Skeletal muscle tissue (tissue), 4 donors: ENCODE data around the gene HIVEP3. TPM values are rescaled to one million over a fixed set of nuclear protein-coding genes. Genes with fewer than 3 reads are reported as not detected.

Source experiments
- H3K27ac ChIP-seq: one replicate; pipeline ENCODE4 v1.7.0; 2013; ENCODE audit warnings: mild to moderate bottlenecking, low read depth, low read length, inconsistent platforms
- H3K27me3 ChIP-seq, 3 donors: one replicate each; pipeline ENCODE4 v1.7.0; 2013; ENCODE audit warnings: low read length in 3 of 3; ENCODE audit not compliant: control insufficient read depth in 3 of 3, insufficient read depth in 3 of 3
- H3K36me3 ChIP-seq, 3 donors: one replicate each; pipeline ENCODE4 v1.7.0; 2013; ENCODE audit warnings: low read length in 3 of 3; ENCODE audit not compliant: control insufficient read depth in 3 of 3, insufficient read depth in 3 of 3
- H3K4me1 ChIP-seq, 3 donors: one replicate each; pipeline ENCODE4 v1.7.0; 2013; ENCODE audit warnings: low read length in 3 of 3, mild to moderate bottlenecking in 3 of 3; ENCODE audit not compliant: control insufficient read depth in 3 of 3, insufficient read depth in 3 of 3
- H3K4me3 ChIP-seq, 3 donors: one replicate each; pipeline ENCODE4 v1.7.0; 2013; ENCODE audit warnings: low read length in 3 of 3
- H3K9ac ChIP-seq, 3 donors: one replicate each; pipeline ENCODE4 v1.7.0; 2013; ENCODE audit warnings: low read length in 3 of 3, mild to moderate bottlenecking in 3 of 3, moderate library complexity in 2 of 3, low read depth in 1 of 3
- H3K9me3 ChIP-seq, 3 donors: one replicate each; pipeline ENCODE4 v1.7.0; 2013; ENCODE audit warnings: low read length in 3 of 3; ENCODE audit not compliant: control insufficient read depth in 3 of 3
- total RNA-seq: library from RNA; depleted of rRNA; stranded (reverse); fragments of >200 nt; gene quantifications from one replicate; pipeline ENCODE4 v1.2.3, GENCODE V29; 2014
- donor health status: Osteomylitis.

HIVEP3 gene
- total RNA-seq, 1 donor from 2014 or later = 0.52 TPM

- Histone ChIP-seq H3K36me3 (no peaks in the 10 kb centered on the region), H3K9ac (no peak overlapping the region), H3K27me3 (no peaks in the 10 kb centered on the region), H3K27ac (no peak overlapping the region), H3K4me1 (peaks cover 20 to 32% (median 28%) of the 10 kb centered on the region in 3 donors), H3K4me3 (no peak overlapping the region), H3K9me3 (no peaks in the 10 kb centered on the region)
These were observed 194.9 kb downstream of the HIVEP3 start for GRCh38 chr1:41723786-41724185.

GRCh38 chr1:41722184-41722583, 196.5 kb downstream of the HIVEP3 start:
- Histone ChIP-seq H3K27me3 (no peaks in the 10 kb centered on the region), H3K27ac (no peak overlapping the region), H3K36me3 (no peaks in the 10 kb centered on the region), H3K4me1 (peaks cover 4 to 18% (median 15%) of the 10 kb centered on the region in 3 donors), H3K9me3 (no peaks in the 10 kb centered on the region), H3K4me3 (no peak overlapping the region), H3K9ac (no peak overlapping the region)

GRCh38 chr1:41720861-41721410, 197.8 kb downstream of the HIVEP3 start:
- peaks cover 3 to 11% (median 7%) of the 10 kb centered on the region in 3 donors for H3K4me1 ChIP-seq

GRCh38 chr1:41719590-41719989, 199.1 kb downstream of the HIVEP3 start:
- Histone ChIP-seq H3K9ac (no peak overlapping the region), H3K36me3 (no peaks in the 10 kb centered on the region), H3K4me1 (peaks cover under 1 to 10% (median 3%) of the 10 kb centered on the region in 3 donors), H3K27ac (no peak overlapping the region), H3K4me3 (no peak overlapping the region), H3K27me3 (no peaks in the 10 kb centered on the region), H3K9me3 (no peaks in the 10 kb centered on the region)

More at GRCh38 chr1:41720861-41721410, 197.8 kb downstream of the HIVEP3 start:
- H3K9ac ChIP-seq = no peak overlapping the region
- H3K9me3 ChIP-seq = no peaks in the 10 kb centered on the region
- no peak overlapping the region for H3K4me3 ChIP-seq
- H3K27ac ChIP-seq = no peak overlapping the region
- H3K27me3 ChIP-seq = no peaks in the 10 kb centered on the region
- no peaks in the 10 kb centered on the region for H3K36me3 ChIP-seq

GRCh38 chr1:41719128-41719527, 199.6 kb downstream of the HIVEP3 start:
- H3K9ac ChIP-seq = no peak overlapping the region
- no peaks in the 10 kb centered on the region for H3K27me3 ChIP-seq
- H3K4me3 ChIP-seq = no peak overlapping the region
- H3K27ac ChIP-seq = no peak overlapping the region
- H3K4me1 ChIP-seq = peaks cover 0 to 5% (median 0%) of the 10 kb centered on the region in 3 donors
- no peaks in the 10 kb centered on the region for H3K9me3 ChIP-seq
- H3K36me3 ChIP-seq = no peaks in the 10 kb centered on the region

GRCh38 chr1:41718497-41718896, 200.2 kb downstream of the HIVEP3 start:
- no peaks in the 10 kb centered on the region for H3K27me3 ChIP-seq
- H3K4me1 ChIP-seq = no peaks in the 10 kb centered on the region
- H3K36me3 ChIP-seq = no peaks in the 10 kb centered on the region
- no peak overlapping the region for H3K9ac ChIP-seq
- H3K9me3 ChIP-seq = no peaks in the 10 kb centered on the region
- H3K4me3 ChIP-seq = no peak overlapping the region
- H3K27ac ChIP-seq = no peak overlapping the region

GRCh38 chr1:41716188-41717130, 202.3 kb downstream of the HIVEP3 start:
- Histone ChIP-seq H3K9me3 (no peaks in the 10 kb centered on the region), H3K27ac (no peak overlapping the region), H3K4me3 (no peak overlapping the region), H3K4me1 (no peaks in the 10 kb centered on the region), H3K36me3 (no peaks in the 10 kb centered on the region), H3K9ac (no peak overlapping the region), H3K27me3 (no peaks in the 10 kb centered on the region)

- H3K4me1 ChIP-seq = no peaks in the 10 kb centered on the region
These were observed 203.2 kb downstream of the HIVEP3 start for GRCh38 chr1:41715441-41716095.

GRCh38 chr1:41714638-41715389, 203.9 kb downstream of the HIVEP3 start:
- H3K4me3 ChIP-seq = no peak overlapping the region
- no peaks in the 10 kb centered on the region for H3K4me1 ChIP-seq
- no peak overlapping the region for H3K27ac ChIP-seq
- H3K36me3 ChIP-seq = no peaks in the 10 kb centered on the region
- no peaks in the 10 kb centered on the region for H3K27me3 ChIP-seq
- no peak overlapping the region for H3K9ac ChIP-seq
- no peaks in the 10 kb centered on the region for H3K9me3 ChIP-seq

More at GRCh38 chr1:41715441-41716095, 203.2 kb downstream of the HIVEP3 start:
- H3K27ac ChIP-seq = no peak overlapping the region
- no peaks in the 10 kb centered on the region for H3K9me3 ChIP-seq
- H3K4me3 ChIP-seq = no peak overlapping the region
- no peaks in the 10 kb centered on the region for H3K27me3 ChIP-seq
- no peaks in the 10 kb centered on the region for H3K36me3 ChIP-seq
- H3K9ac ChIP-seq = no peak overlapping the region
